Measurements from ENCODE around the gene TMEM217.

- TF ChIP-seq POLR2AphosphoS5 (IDR thresholded peaks at IDR 0.05; ENCODE audit: borderline replicate concordance, low read depth, low read length) (no peak), EZH2 (IDR thresholded peaks at IDR 0.05) (no peak)
Measured at GRCh38 chr6:37305841-37306425, 48.0 kb upstream of the TMEM217 start.

All from SK-N-MC (cell line).